HFFc6 (cell line): ENCODE results near the gene TMEM19. TPM values are rescaled to one million over a fixed set of nuclear protein-coding genes. Genes with fewer than 3 reads are reported as not detected.
A peak's percentile ranks its signal among the peaks of the same experiment; 100 is the strongest.
"Not testable (repeated sequence)": the region's sequence is repeated elsewhere in the genome, so short reads cannot be mapped to it uniquely, and the experiment has no call there.

Source experiments
- DNase-seq: peaks from one replicate; pipeline ENCODE4 v3.0.0-alpha.2; 2018
- H3K27ac Mint-ChIP-seq: 2 replicates; pipeline ENCODE4 v1.8.0; 2020; ENCODE audit warnings: mild to moderate bottlenecking, mixed read lengths
- H3K27me3 Mint-ChIP-seq: 2 replicates; pipeline ENCODE4 v1.8.0; 2021; ENCODE audit warnings: mild to moderate bottlenecking, moderate library complexity, mixed read lengths; ENCODE audit not compliant: insufficient read depth
- H3K36me3 Mint-ChIP-seq: 2 replicates; pipeline ENCODE4 v1.8.0; 2021; ENCODE audit warnings: low read depth, mixed read lengths
- H3K4me1 Mint-ChIP-seq: 2 replicates; pipeline ENCODE4 v1.8.0; 2020; ENCODE audit warnings: low read depth, mixed read lengths
- H3K4me3 Mint-ChIP-seq: 2 replicates; pipeline ENCODE4 v1.8.0; 2020; ENCODE audit warnings: mild to moderate bottlenecking, moderate library complexity, mixed read lengths
- H3K9me3 Mint-ChIP-seq: 2 replicates; pipeline ENCODE4 v1.8.0; 2020; ENCODE audit warnings: mild to moderate bottlenecking, mixed read lengths
- total RNA-seq, 6 experiments: library from RNA; stranded (reverse); fragmentation: NEBNext Ultra II Directional; extraction: Animal tissue kit (Norgen Biotek cat#: 25700); gene quantifications; 2 replicates in 1 of 6; 3 replicates in 5 of 6; pipeline ENCODE4 v1.2.3, GENCODE V29; 2021
- TF ChIP-seq, protein P1 (sequence below): fragments of 200-600 bp; sonication (generic); IDR thresholded peaks from 2 replicates; pipeline ENCODE4 v1.5.0; 2021; ENCODE audit warnings: antibody characterized with exemption, mild to moderate bottlenecking

The TMEM19 gene
- total RNA-seq, 6 experiments from 2014 or later, result 24.0 to 41.6 (median 33.9) TPM

DNA sequence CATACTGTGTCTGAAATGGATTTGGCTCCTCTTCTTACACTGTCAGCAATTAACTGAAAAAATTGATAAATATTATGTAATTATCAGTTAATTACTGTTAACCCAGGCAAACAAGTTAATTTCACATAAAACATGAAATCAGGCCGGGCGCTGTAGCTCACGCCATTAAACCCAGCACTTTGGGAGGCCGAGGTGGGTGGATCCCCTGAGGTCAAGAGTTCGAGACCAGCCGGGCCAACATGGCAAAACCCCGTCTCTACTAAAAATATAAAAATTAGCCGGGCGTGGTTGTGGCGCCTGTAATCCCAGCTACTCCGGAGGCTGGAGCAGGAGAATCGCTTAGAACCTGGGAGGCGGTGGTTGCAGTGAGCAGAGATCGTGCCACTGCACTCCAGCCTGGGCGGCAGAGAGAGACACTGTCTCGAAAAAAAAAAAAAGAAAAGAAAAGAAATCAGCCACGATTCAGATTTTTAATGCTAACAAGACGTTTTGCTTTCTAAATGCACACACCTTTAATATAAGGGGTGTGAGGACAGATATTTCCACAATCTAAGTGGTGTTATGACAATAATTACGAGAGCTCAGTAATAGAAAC is 473 bp upstream of the TMEM19 start:
- H3K4me3 Mint-ChIP-seq, result peak overlapping the region; percentile 89
- H3K27ac Mint-ChIP-seq, result peak overlapping the region; percentile 83
- H3K9me3 Mint-ChIP-seq, result no peaks in the 10 kb centered on the region
- H3K27me3 Mint-ChIP-seq, result no peaks in the 10 kb centered on the region
- H3K36me3 Mint-ChIP-seq, result no peaks in the 10 kb centered on the region
- H3K4me1 Mint-ChIP-seq, result peaks cover 24% of the 10 kb centered on the region
- TF ChIP-seq, protein P1, sequence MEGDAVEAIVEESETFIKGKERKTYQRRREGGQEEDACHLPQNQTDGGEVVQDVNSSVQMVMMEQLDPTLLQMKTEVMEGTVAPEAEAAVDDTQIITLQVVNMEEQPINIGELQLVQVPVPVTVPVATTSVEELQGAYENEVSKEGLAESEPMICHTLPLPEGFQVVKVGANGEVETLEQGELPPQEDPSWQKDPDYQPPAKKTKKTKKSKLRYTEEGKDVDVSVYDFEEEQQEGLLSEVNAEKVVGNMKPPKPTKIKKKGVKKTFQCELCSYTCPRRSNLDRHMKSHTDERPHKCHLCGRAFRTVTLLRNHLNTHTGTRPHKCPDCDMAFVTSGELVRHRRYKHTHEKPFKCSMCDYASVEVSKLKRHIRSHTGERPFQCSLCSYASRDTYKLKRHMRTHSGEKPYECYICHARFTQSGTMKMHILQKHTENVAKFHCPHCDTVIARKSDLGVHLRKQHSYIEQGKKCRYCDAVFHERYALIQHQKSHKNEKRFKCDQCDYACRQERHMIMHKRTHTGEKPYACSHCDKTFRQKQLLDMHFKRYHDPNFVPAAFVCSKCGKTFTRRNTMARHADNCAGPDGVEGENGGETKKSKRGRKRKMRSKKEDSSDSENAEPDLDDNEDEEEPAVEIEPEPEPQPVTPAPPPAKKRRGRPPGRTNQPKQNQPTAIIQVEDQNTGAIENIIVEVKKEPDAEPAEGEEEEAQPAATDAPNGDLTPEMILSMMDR, result no peak
- no peak for DNase-seq

DNA sequence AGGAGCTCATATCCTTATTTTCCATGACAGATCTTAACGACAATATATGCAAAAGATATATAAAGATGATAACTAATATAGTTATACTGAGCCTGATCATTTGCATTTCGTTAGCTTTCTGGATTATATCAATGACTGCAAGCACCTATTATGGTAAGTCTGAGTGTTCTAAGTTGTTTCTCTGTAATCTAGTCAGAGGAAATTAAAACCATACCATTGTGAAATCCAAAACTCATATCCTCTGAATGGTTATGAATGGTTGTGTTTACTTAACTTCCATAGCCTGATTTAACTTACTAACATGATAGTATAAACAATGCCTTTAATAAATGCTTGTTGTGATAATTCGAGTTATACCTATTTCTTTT is 760 bp downstream of the TMEM19 start:
- TF ChIP-seq, protein P1, result no peak
- H3K4me3 Mint-ChIP-seq, result peak overlapping the region; percentile 89
- H3K36me3 Mint-ChIP-seq, result no peaks in the 10 kb centered on the region
- no peak for DNase-seq
- no peaks in the 10 kb centered on the region for H3K9me3 Mint-ChIP-seq
- peaks cover 24% of the 10 kb centered on the region for H3K4me1 Mint-ChIP-seq
- peak overlapping the region; percentile 83 for H3K27ac Mint-ChIP-seq
- H3K27me3 Mint-ChIP-seq, result no peaks in the 10 kb centered on the region

DNA sequence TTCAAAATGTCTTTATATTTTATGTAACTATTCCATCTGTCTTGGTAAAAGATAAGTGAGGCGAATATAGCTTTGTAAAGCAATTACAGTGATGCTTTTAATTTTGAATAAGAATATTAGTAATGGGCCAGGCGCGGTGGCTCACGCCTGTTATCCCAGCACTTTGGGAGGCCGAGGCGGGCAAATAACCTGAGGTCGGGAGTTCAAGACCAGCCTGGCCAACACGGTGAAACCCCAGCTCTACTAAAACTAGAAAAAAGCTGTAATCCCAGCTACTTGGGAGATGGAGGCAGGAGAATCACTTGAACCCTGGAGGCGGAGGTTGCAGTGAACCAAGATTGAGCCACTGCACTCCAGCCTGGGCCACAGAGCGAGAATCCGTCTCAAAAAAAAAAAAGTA is 1.3 kb downstream of the TMEM19 start:
- H3K9me3 Mint-ChIP-seq, H3K27me3 Mint-ChIP-seq, DNase-seq, H3K27ac Mint-ChIP-seq, H3K36me3 Mint-ChIP-seq: not testable (repeated sequence)
- Mint-ChIP-seq H3K4me3 (peak overlapping the region; percentile 89), H3K4me1 (peaks cover 24% of the 10 kb centered on the region)

DNA sequence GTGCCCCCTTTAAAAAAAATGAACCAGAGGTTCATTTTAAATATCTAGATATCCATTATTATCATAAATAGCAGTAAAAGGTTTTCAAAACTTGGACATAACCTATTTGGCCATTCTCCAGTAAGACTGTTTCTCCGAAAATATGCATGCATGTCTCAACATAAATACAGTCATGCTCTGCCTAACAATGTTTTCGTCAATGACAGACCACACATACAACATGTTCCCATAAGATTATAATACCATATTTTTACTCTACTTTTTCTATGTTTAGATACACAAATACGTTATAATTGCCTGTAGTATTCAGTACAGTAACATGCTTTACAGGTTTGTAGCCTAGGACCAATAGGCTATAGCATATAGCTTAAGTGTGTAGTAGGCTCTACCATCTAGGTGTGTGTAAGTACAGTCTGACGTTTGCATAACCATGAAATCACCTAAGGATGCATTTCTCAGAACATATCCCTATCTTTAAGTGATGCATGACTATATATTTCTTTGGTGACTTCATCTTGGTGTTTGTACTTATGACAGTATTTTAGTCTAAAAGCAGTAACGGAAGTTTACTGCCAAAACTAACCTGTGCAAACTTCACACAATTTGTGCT is 3.2 kb downstream of the TMEM19 start:
- Mint-ChIP-seq H3K4me3 (no peak overlapping the region), H3K27me3 (no peaks in the 10 kb centered on the region), H3K4me1 (peaks cover 24% of the 10 kb centered on the region), H3K27ac (no peak overlapping the region), H3K9me3 (no peaks in the 10 kb centered on the region), H3K36me3 (no peaks in the 10 kb centered on the region)
- no peak for DNase-seq
- TF ChIP-seq, protein P1, result no peak

DNA sequence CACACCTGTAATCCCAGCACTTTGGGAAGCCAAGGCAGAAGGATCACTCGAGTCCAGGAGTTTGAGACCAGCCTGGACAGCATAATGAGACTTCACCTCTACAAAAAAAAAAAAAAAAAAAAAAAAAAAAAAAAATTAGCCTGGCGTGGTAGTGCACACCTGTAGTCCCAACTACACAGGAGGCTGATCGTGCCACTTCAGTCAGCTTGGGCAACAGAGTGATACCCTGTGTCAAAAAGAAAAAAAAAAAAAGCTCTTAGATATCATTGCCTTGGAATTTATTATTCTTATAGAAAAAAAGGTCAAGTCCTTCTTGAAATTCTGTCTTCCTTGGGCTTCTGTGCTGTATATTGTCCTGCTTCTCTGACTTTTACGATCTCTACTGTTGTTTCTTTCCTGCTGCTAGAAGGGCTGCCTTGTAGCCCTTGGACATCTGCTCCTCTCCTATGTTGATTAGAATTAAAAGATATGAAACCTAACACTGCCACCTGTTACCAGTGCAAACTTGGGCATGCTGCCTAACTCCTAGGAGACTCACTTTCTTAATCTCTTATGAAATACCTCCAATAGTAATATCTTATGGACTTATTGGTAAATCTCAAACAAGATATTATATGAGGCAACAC is 5.7 kb downstream of the TMEM19 start:
- Mint-ChIP-seq H3K36me3 (no peaks in the 10 kb centered on the region), H3K27ac (no peak overlapping the region), H3K4me1 (peaks cover 17% of the 10 kb centered on the region), H3K4me3 (no peak overlapping the region), H3K9me3 (no peaks in the 10 kb centered on the region), H3K27me3 (no peaks in the 10 kb centered on the region)
- TF ChIP-seq, protein P1, result no peak
- DNase-seq, result no peak

DNA sequence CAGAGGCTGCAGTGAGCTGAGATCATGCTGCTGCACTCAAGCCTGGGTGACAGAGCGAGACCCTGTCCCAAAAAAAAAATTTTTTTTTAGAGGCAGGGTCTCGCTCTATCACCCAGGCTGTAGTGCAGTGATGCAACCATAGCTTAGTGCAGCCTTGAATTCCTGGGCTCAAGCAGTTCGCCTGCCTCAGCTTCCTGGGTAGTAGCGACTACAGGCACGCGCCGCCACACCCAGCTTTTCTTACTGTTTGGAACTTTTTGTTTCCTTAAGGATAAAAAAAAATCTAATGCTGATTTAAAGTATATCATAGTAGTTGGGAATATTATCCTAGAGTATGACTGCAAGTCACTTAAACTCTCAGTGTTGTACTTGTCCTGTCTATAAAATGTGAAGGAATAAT is 7.2 kb downstream of the TMEM19 start:
- H3K27ac Mint-ChIP-seq, result no peak overlapping the region
- TF ChIP-seq, protein P1, result no peak
- H3K27me3 Mint-ChIP-seq, result no peaks in the 10 kb centered on the region
- H3K9me3 Mint-ChIP-seq, result no peaks in the 10 kb centered on the region
- no peak overlapping the region for H3K4me3 Mint-ChIP-seq
- H3K4me1 Mint-ChIP-seq, result peaks cover 6% of the 10 kb centered on the region
- H3K36me3 Mint-ChIP-seq, result peaks cover 5% of the 10 kb centered on the region
- DNase-seq, result no peak

DNA sequence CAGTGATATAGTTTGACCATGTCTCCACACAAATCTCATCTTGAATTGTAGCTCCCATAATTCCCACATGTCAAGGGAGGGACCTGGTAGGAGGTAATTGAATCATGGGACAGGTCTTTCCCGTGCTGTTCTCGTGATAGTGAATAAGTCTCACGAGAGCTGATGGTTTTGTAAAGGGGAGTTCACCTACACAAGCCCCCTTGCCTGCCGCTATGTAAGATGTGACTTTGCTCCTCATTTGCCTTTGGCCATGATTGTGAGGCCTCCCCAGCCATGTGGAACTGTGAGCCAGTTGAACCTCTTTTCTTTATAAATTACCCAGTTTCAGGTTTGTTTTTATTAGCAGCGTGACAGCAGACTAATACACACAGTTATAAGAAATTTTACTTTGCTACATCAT is 7.8 kb downstream of the TMEM19 start:
- not testable (repeated sequence) for H3K27me3 Mint-ChIP-seq, DNase-seq, H3K36me3 Mint-ChIP-seq, H3K4me3 Mint-ChIP-seq, H3K4me1 Mint-ChIP-seq, H3K9me3 Mint-ChIP-seq, H3K27ac Mint-ChIP-seq
